HepG2 (cell line): ENCODE measurements around the gene KXD1. TPM values are rescaled to one million over a fixed set of nuclear protein-coding genes. Genes with fewer than 3 reads are reported as not detected.
A peak's percentile ranks its signal among the peaks of the same experiment; 100 is the strongest.

Experiments
- FOXA3 ChIP-seq: IDR thresholded peaks from 2 replicates; pipeline ENCODE4 v1.6.1; 2016; ENCODE audit warnings: missing genetic modification reagents, missing compliant biosample characterization
- KDM3A ChIP-seq: IDR thresholded peaks from 2 replicates; pipeline ENCODE4 v1.6.1; 2018; ENCODE audit warnings: low read depth, missing compliant biosample characterization
- KLF6 ChIP-seq: IDR thresholded peaks from 2 replicates; pipeline ENCODE4 v1.8.0; 2016; ENCODE audit warnings: missing biosample characterization, missing genetic modification reagents
- MIER3 ChIP-seq: IDR thresholded peaks from 2 replicates; pipeline ENCODE4 v1.6.1; 2016; ENCODE audit warnings: missing compliant biosample characterization, borderline replicate concordance
- MTF1 ChIP-seq: sonication (generic); formaldehyde crosslinking; IDR thresholded peaks from 2 replicates; pipeline ENCODE4 v1.5.0; 2020; ENCODE audit warnings: missing genetic modification reagents
- PCBP2 ChIP-seq: fragments of 200-400 bp; formaldehyde crosslinking; optimal IDR thresholded peaks from 2 replicates; pipeline ENCODE3; 2018; ENCODE audit warnings: low read length, low read depth; ENCODE audit not compliant: poor library complexity, severe bottlenecking
- SIX4 ChIP-seq: sonication (generic); formaldehyde crosslinking; IDR thresholded peaks from 2 replicates; pipeline ENCODE4 v1.4.0; 2020; ENCODE audit warnings: missing genetic modification reagents
- SNAI1 ChIP-seq: sonication (generic); formaldehyde crosslinking; IDR thresholded peaks from 2 replicates; pipeline ENCODE4 v1.5.0; 2020; ENCODE audit warnings: mild to moderate bottlenecking, missing genetic modification reagents, borderline replicate concordance
- TAF15 ChIP-seq: fragments of 200-400 bp; formaldehyde crosslinking; IDR thresholded peaks from one replicate; pipeline ENCODE4 v1.6.1; 2018; ENCODE audit warnings: mild to moderate bottlenecking, low read depth, low read length; ENCODE audit not compliant: poor library complexity, severe bottlenecking
- TCF7L2 ChIP-seq: IDR thresholded peaks from 2 replicates; pipeline ENCODE4 v1.6.1; 2011; ENCODE audit warnings: mild to moderate bottlenecking, low read depth, low read length, moderate library complexity
- ZMAT3 ChIP-seq: sonication (generic); formaldehyde crosslinking; conservative IDR thresholded peaks from 2 replicates; pipeline ENCODE4 v1.7.0; 2021; ENCODE audit warnings: missing genetic modification reagents
- ZNF350 ChIP-seq: sonication (generic); formaldehyde crosslinking; IDR thresholded peaks from 2 replicates; pipeline ENCODE4 v1.4.0; 2020; ENCODE audit warnings: mild to moderate bottlenecking, low read depth, missing genetic modification reagents, borderline replicate concordance
- ZNF354B ChIP-seq: sonication (generic); formaldehyde crosslinking; IDR thresholded peaks from 2 replicates; pipeline ENCODE4 v1.8.0; 2022; ENCODE audit warnings: mild to moderate bottlenecking, missing genetic modification reagents
- ZNF441 ChIP-seq: sonication (generic); formaldehyde crosslinking; IDR thresholded peaks from 2 replicates; pipeline ENCODE4 v1.7.0; 2021; ENCODE audit warnings: missing genetic modification reagents, borderline replicate concordance
- ZNF558 ChIP-seq: sonication (generic); formaldehyde crosslinking; IDR thresholded peaks from 2 replicates; pipeline ENCODE4 v1.9.0; 2022; ENCODE audit warnings: mild to moderate bottlenecking, missing genetic modification reagents, borderline replicate concordance
- ZNF652 ChIP-seq: IDR thresholded peaks from 2 replicates; pipeline ENCODE4 v1.6.1; 2016; ENCODE audit warnings: low read depth, borderline replicate concordance
- ZSCAN12 ChIP-seq: sonication (generic); formaldehyde crosslinking; IDR thresholded peaks from 2 replicates; pipeline ENCODE4 v1.9.0; 2021; ENCODE audit warnings: mild to moderate bottlenecking, missing genetic modification reagents
- ZZZ3 ChIP-seq: sonication (generic); formaldehyde crosslinking; IDR thresholded peaks from 2 replicates; pipeline ENCODE4 v1.4.0; 2020; ENCODE audit warnings: missing genetic modification reagents, mild to moderate bottlenecking, borderline replicate concordance
- polyA plus RNA-seq, 8 experiments: library from polyadenylated mRNA; depleted of rRNA in 3 of 8; stranded (reverse) in 7 of 8; unstranded in 1 of 8; fragments of >200 nt; fragmentation: Illumina TruSeq in 4 of 8; extraction: Trizol in 4 of 8; gene quantifications; 2 replicates each; pipeline versions ENCODE4 v1.2.1 to v1.2.3, GENCODE V29; 2011 to 2016; ENCODE audit warnings: low read depth in 4 of 8, missing spikeins in 1 of 8, mixed read lengths in 1 of 8; ENCODE audit not compliant: insufficient read depth in 1 of 8
- total RNA-seq, 5 experiments: library from RNA; depleted of rRNA; stranded (reverse); fragments of >200 nt; fragmentation: Illumina TruSeq; extraction: Trizol; gene quantifications; 2 replicates each; pipeline ENCODE4 v1.2.3, GENCODE V29; 2016; ENCODE audit warnings: low read depth in 1 of 5
- TF ChIP-seq, protein P1 (sequence below): sonication (generic); formaldehyde crosslinking; IDR thresholded peaks from 2 replicates; pipeline ENCODE4 v1.4.0; 2020; ENCODE audit warnings: mild to moderate bottlenecking, missing genetic modification reagents, borderline replicate concordance
- TF ChIP-seq, protein P2 (sequence below): sonication (generic); formaldehyde crosslinking; IDR thresholded peaks from 2 replicates; pipeline ENCODE4 v1.4.0; 2020; ENCODE audit warnings: missing genetic modification reagents
- TF ChIP-seq, protein P3 (sequence below): IDR thresholded peaks from 2 replicates; pipeline ENCODE4 v1.6.1; 2018; ENCODE audit warnings: missing genetic modification reagents
- TF ChIP-seq, protein P4 (sequence below): sonication (generic); formaldehyde crosslinking; IDR thresholded peaks from 2 replicates; pipeline ENCODE4 v1.5.0; 2020; ENCODE audit warnings: mild to moderate bottlenecking, missing genetic modification reagents, borderline replicate concordance

Gene KXD1
- total and polyA plus RNA-seq, 2 of the 13 experiments (the other 11 are each of a cell fraction or from before 2014, with no cell fraction given): 44.6 to 143 TPM

DNA sequence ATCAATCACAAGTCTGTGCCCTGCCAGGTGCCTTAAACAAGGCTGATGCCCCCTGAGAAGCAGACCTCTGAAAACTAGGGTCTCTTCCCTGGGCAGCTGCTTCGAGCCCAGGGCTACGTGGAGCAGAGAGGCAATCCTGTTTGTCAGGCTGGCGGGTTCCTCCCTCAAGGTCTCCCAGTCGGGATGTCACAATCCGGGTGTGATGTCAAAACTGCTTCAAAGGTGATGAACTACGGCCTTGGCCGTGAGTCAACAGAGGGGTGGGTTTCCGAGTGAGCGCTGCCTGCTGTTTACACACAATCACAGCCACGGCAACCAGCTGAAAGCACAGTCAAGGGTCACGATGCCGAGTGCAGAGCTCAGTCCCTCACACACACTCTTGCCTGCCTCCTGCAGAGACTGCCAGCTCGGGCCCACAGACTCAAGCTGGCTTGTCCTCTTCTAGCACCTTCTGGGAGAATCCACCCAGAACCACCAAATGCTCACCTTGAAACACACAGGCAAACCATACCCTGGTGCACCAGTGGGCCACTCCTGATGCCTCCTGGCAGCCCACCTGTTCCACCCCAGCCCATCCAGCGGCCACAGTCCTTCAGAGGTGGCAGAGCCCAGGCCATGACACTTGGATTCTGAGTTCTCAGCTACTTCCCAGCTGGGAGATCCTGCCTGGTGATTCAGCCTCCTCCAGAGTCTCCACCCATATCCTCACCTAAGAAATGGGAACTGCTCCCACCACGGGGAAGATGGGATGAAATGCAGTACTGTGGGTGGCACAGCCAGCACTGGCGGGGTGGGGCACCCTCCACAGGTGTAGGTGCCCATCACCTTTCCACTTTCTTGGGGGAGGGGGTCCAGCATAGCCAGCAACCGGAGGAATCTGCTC is 42.6 kb upstream of the KXD1 start (continued):
- TF ChIP-seq PCBP2 (no peak), SNAI1 (CRISPR knock-in tag) (no peak), TAF15 (no peak), KDM3A (CRISPR knock-in tag) (peak; percentile 98), FOXA3 (peak; percentile 100), ZMAT3 (CRISPR knock-in tag) (peak; percentile 93; the same call in 1 of the 2 replicates), MIER3 (CRISPR knock-in tag) (peak; percentile 99), KLF6 (CRISPR knock-in tag) (0 out of 2 replicates have a peak, but pooled peaks have one; percentile 88), TCF7L2 (peak; percentile 68; the same call in 1 of the 2 replicates), ZNF652 (CRISPR knock-in tag) (peak; percentile 71), ZNF558 (CRISPR knock-in tag) (peak; percentile 80; the same call in 1 of the 2 replicates), ZNF441 (CRISPR knock-in tag) (peak; percentile 98), ZSCAN12 (no peak), SIX4 (peak; percentile 83), ZNF350 (CRISPR knock-in tag) (peak; percentile 99), MTF1 (CRISPR knock-in tag) (peak; percentile 93; the same call in 1 of the 2 replicates), ZNF354B (CRISPR knock-in tag) (no peak), ZZZ3 (CRISPR knock-in tag) (peak; percentile 79; the same call in 1 of the 2 replicates)
- TF ChIP-seq, protein P1, sequence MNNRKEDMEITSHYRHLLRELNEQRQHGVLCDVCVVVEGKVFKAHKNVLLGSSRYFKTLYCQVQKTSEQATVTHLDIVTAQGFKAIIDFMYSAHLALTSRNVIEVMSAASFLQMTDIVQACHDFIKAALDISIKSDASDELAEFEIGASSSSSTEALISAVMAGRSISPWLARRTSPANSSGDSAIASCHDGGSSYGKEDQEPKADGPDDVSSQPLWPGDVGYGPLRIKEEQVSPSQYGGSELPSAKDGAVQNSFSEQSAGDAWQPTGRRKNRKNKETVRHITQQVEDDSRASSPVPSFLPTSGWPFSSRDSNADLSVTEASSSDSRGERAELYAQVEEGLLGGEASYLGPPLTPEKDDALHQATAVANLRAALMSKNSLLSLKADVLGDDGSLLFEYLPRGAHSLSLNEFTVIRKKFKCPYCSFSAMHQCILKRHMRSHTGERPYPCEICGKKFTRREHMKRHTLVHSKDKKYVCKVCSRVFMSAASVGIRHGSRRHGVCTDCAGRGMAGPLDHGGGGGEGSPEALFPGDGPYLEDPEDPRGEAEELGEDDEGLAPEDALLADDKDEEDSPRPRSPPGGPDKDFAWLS (CRISPR knock-in tag): peak; percentile 78; the same call in 1 of the 2 replicates
- TF ChIP-seq, protein P2, sequence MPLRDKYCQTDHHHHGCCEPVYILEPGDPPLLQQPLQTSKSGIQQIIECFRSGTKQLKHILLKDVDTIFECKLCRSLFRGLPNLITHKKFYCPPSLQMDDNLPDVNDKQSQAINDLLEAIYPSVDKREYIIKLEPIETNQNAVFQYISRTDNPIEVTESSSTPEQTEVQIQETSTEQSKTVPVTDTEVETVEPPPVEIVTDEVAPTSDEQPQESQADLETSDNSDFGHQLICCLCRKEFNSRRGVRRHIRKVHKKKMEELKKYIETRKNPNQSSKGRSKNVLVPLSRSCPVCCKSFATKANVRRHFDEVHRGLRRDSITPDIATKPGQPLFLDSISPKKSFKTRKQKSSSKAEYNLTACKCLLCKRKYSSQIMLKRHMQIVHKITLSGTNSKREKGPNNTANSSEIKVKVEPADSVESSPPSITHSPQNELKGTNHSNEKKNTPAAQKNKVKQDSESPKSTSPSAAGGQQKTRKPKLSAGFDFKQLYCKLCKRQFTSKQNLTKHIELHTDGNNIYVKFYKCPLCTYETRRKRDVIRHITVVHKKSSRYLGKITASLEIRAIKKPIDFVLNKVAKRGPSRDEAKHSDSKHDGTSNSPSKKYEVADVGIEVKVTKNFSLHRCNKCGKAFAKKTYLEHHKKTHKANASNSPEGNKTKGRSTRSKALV (CRISPR knock-in tag): peak; percentile 75
- TF ChIP-seq, protein P3, sequence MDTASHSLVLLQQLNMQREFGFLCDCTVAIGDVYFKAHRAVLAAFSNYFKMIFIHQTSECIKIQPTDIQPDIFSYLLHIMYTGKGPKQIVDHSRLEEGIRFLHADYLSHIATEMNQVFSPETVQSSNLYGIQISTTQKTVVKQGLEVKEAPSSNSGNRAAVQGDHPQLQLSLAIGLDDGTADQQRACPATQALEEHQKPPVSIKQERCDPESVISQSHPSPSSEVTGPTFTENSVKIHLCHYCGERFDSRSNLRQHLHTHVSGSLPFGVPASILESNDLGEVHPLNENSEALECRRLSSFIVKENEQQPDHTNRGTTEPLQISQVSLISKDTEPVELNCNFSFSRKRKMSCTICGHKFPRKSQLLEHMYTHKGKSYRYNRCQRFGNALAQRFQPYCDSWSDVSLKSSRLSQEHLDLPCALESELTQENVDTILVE: peak; percentile 97
- TF ChIP-seq, protein P4, sequence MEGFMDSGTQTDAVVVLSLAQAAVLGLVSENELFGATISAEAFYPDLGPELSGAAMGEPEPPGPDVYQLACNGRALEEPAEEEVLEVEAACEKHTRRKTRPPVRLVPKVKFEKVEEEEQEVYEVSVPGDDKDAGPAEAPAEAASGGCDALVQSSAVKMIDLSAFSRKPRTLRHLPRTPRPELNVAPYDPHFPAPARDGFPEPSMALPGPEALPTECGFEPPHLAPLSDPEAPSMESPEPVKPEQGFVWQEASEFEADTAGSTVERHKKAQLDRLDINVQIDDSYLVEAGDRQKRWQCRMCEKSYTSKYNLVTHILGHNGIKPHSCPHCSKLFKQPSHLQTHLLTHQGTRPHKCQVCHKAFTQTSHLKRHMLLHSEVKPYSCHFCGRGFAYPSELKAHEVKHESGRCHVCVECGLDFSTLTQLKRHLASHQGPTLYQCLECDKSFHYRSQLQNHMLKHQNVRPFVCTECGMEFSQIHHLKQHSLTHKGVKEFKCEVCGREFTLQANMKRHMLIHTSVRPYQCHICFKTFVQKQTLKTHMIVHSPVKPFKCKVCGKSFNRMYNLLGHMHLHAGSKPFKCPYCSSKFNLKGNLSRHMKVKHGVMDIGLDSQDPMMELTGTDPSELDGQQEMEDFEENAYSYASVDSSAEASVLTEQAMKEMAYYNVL (CRISPR knock-in tag): peak; percentile 92
